GM12864 (cell line): Measurements from ENCODE around the gene LRTM2.

Source experiments
- DNase-seq: peaks from one replicate; pipeline ENCODE4 v3.0.0-alpha.2; 2011; ENCODE audit warnings: low read depth
- H3K4me3 ChIP-seq: 2 replicates; pipeline ENCODE4 v1.5.1; 2011; ENCODE audit warnings: mild to moderate bottlenecking, low read depth, low read length, control low read depth
- TF ChIP-seq, protein P1 (sequence below): IDR thresholded peaks from 2 replicates; pipeline ENCODE4 v1.5.1; 2011; ENCODE audit warnings: low read depth, mild to moderate bottlenecking, moderate library complexity, low read length, control low read depth, inconsistent platforms; ENCODE audit errors: missing control alignments

Gene LRTM2

GRCh38 chr12:1808798-1809480 is 11.4 kb upstream of the LRTM2 start:
- H3K4me3 ChIP-seq, result no peak overlapping the region

DNA sequence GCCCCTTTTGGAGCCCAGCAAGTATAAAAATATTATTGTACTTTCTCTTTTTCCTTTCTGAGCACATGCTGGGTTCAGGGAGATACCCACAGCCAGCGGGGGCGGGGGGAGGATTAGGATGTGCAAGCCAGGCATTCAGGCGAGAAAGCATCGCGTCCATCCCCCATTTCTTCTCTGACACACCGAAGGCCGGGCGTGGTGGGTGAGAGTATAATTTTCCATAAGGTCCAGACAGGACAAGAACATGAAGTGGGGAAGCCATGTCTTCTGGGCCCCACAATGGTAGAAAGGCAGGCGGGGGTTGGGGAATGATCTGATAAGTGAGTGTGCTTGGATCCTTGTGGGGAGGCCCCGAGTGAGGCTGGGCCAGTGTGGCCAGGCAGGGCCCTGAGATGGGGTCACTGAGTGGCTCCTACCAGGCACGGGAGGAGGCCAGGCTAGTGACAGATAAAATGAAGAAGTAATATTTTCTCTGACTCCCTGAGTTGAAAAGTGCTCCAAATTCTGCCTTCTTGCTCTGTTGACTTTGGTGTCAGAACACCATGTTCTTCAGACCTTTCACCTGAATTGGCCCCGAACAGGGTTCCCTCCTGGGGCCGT is 10.7 kb upstream of the LRTM2 start:
- no peak overlapping the region for H3K4me3 ChIP-seq
- DNase-seq, result no peak
- TF ChIP-seq, protein P1, sequence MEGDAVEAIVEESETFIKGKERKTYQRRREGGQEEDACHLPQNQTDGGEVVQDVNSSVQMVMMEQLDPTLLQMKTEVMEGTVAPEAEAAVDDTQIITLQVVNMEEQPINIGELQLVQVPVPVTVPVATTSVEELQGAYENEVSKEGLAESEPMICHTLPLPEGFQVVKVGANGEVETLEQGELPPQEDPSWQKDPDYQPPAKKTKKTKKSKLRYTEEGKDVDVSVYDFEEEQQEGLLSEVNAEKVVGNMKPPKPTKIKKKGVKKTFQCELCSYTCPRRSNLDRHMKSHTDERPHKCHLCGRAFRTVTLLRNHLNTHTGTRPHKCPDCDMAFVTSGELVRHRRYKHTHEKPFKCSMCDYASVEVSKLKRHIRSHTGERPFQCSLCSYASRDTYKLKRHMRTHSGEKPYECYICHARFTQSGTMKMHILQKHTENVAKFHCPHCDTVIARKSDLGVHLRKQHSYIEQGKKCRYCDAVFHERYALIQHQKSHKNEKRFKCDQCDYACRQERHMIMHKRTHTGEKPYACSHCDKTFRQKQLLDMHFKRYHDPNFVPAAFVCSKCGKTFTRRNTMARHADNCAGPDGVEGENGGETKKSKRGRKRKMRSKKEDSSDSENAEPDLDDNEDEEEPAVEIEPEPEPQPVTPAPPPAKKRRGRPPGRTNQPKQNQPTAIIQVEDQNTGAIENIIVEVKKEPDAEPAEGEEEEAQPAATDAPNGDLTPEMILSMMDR, result no peak

More at GRCh38 chr12:1808798-1809480, 11.4 kb upstream of the LRTM2 start:
- no peak for DNase-seq
- TF ChIP-seq, protein P1, result no peak

GRCh38 chr12:1810201-1810930 is 10.0 kb upstream of the LRTM2 start:
- TF ChIP-seq, protein P1, result no peak
- DNase-seq, result no peak
- no peak overlapping the region for H3K4me3 ChIP-seq

- DNase-seq, result no peak
- TF ChIP-seq, protein P1, result no peak
- H3K4me3 ChIP-seq, result no peak overlapping the region
These were observed 9.5 kb upstream of the LRTM2 start for GRCh38 chr12:1810931-1811280.

DNA sequence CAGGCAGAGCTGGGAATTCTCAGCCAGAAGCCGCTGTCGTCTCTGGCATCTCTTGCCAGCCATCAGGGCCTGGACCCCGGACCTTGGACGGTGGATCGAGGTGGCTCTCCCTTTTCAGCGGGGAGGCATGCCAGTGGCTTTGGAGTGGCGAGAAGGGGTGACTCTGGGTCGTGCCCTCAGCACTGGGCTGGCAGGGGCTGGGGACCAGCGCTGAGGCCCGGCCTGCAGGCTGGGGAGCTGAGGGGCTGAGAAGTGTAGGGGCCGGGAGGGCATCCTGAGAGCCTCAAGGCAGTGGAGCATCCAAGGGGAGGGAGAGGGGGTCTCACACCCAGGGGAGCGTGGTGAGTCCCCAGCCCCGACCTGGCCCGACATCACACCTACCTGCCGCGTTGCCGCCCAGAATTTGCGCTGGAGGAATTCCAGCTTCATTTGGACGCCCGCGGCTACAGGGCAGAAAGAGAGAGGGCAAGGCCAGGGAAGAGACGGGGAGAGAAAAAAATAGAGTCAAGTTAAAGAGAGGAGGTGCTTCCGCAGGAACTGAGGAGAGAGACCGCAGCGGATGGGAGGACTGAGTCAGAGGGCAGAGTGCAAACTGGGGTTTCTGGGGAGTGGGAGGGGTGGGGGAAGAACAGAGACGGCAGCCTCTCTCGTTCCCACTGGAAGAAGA is 9.0 kb upstream of the LRTM2 start:
- no peak for DNase-seq
- no peak overlapping the region for H3K4me3 ChIP-seq
- TF ChIP-seq, protein P1, result no peak

GRCh38 chr12:1811948-1812291 is 8.4 kb upstream of the LRTM2 start:
- TF ChIP-seq, protein P1, result no peak
- DNase-seq, result no peak
- no peak overlapping the region for H3K4me3 ChIP-seq
